Kidney (tissue), 14 donors: ENCODE data around the gene HYLS1. TPM values are rescaled to one million over a fixed set of nuclear protein-coding genes. Genes with fewer than 3 reads are reported as not detected.

Experiments used
- DNase-seq, 5 donors: peaks; one replicate each; pipeline ENCODE4 v3.0.0-alpha.2; 2013 to 2020
- FAIRE-seq: peaks from 2 replicates; lab custom pipeline; 2012; peaks lifted over from hg19 to GRCh38; lab: Jason Lieb, UNC
- H3K27ac ChIP-seq, 2 donors: one replicate each; pipeline ENCODE4 v1.7.0; 2013; ENCODE audit warnings: low read depth in 2 of 2, low read length in 2 of 2, inconsistent platforms in 1 of 2
- H3K27me3 ChIP-seq: one replicate; pipeline ENCODE4 v1.7.1; 2013; ENCODE audit warnings: low read length, inconsistent platforms; ENCODE audit not compliant: control insufficient read depth, insufficient read depth
- H3K36me3 ChIP-seq, 3 donors: one replicate each; pipeline versions ENCODE4 v1.7.0 to v1.7.1; 2013; ENCODE audit warnings: low read length in 3 of 3, control low read depth in 1 of 3, inconsistent platforms in 1 of 3; ENCODE audit not compliant: insufficient read depth in 3 of 3, control insufficient read depth in 2 of 3
- H3K4me1 ChIP-seq, 3 donors: one replicate each; pipeline versions ENCODE4 v1.7.0 to v1.7.1; 2013; ENCODE audit warnings: low read length in 3 of 3, inconsistent platforms in 1 of 3, low read depth in 1 of 3; ENCODE audit not compliant: control insufficient read depth in 2 of 3, insufficient read depth in 2 of 3
- H3K4me3 ChIP-seq, 3 donors: one replicate each; pipeline versions ENCODE4 v1.7.0 to v1.8.1; 2013; ENCODE audit warnings: low read length in 3 of 3, control low read depth in 1 of 3, inconsistent platforms in 1 of 3
- H3K9ac ChIP-seq, 3 donors: one replicate each; pipeline versions ENCODE4 v1.7.0 to v1.7.1; 2013; ENCODE audit warnings: low read length in 3 of 3, control low read depth in 1 of 3, inconsistent platforms in 1 of 3
- H3K9me3 ChIP-seq, 3 donors: one replicate each; pipeline versions ENCODE4 v1.7.0 to v1.7.1; 2013; ENCODE audit warnings: low read length in 3 of 3, control low read depth in 1 of 3, inconsistent platforms in 1 of 3; ENCODE audit not compliant: control insufficient read depth in 2 of 3, insufficient read depth in 1 of 3
- intact Hi-C: fragments of 100-400 bp; cut with DNase I; formaldehyde crosslinking; loops from one replicate; pipeline ENCODE4 v1.11.1; 2022
- polyA plus RNA-seq: library from polyadenylated mRNA; stranded (reverse); fragments of 350-450 nt; fragmentation: Illumina TruSeq; extraction: RNeasy Lipid Tissue Mini Kit (QIAGEN cat#74804); gene quantifications from one replicate; pipeline ENCODE4 v1.2.3, GENCODE V29; 2014; ENCODE audit warnings: low read depth, low replicate concordance; ENCODE audit not compliant: insufficient read depth
- total RNA-seq: library from RNA; stranded (reverse); fragmentation: NEBNext Ultra II Directional; extraction: Animal tissue kit (Norgen Biotek cat#: 25700); gene quantifications from one replicate; pipeline ENCODE4 v1.2.1, GENCODE V29; 2021
- TF ChIP-seq, protein P1 (sequence below): IDR thresholded peaks from 3 replicates; pipeline ENCODE4 v1.5.1; 2012; ENCODE audit warnings: mild to moderate bottlenecking, moderate library complexity, borderline replicate concordance; ENCODE audit not compliant: insufficient read depth; ENCODE audit errors: extremely low read depth
- donor health status: control.
- donor health status: control.
- donor health status: control.
- donor health status: control.
- donor health status: control.
- donor health status: DM: yes; HTN: yes; CAD: no.
- donor health status: Normal renal cell carcinoma (clear cell type).

The HYLS1 gene
- total and polyA plus RNA-seq, 2 donors from 2014 or later: 3.0 to 4.9 TPM

- no peaks in the 10 kb centered on the region for H3K36me3 ChIP-seq
- intact Hi-C loops: no loop called here
- peaks cover 2 to 6% (median 4%) of the 10 kb centered on the region in 3 donors for H3K4me1 ChIP-seq
- no peak overlapping the region for H3K27ac ChIP-seq
- H3K9ac ChIP-seq: no peak overlapping the region
- H3K4me3 ChIP-seq: peak overlapping the region in 1 of 3 donors; percentile 94
- DNase-seq: no peak
- FAIRE-seq: no peak
- TF ChIP-seq, protein P1, sequence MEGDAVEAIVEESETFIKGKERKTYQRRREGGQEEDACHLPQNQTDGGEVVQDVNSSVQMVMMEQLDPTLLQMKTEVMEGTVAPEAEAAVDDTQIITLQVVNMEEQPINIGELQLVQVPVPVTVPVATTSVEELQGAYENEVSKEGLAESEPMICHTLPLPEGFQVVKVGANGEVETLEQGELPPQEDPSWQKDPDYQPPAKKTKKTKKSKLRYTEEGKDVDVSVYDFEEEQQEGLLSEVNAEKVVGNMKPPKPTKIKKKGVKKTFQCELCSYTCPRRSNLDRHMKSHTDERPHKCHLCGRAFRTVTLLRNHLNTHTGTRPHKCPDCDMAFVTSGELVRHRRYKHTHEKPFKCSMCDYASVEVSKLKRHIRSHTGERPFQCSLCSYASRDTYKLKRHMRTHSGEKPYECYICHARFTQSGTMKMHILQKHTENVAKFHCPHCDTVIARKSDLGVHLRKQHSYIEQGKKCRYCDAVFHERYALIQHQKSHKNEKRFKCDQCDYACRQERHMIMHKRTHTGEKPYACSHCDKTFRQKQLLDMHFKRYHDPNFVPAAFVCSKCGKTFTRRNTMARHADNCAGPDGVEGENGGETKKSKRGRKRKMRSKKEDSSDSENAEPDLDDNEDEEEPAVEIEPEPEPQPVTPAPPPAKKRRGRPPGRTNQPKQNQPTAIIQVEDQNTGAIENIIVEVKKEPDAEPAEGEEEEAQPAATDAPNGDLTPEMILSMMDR: no peak
- H3K27me3 ChIP-seq: no peaks in the 10 kb centered on the region
- no peaks in the 10 kb centered on the region for H3K9me3 ChIP-seq
These were observed 14.4 kb downstream of the HYLS1 start for GRCh38 chr11:125901872-125902271.

DNA sequence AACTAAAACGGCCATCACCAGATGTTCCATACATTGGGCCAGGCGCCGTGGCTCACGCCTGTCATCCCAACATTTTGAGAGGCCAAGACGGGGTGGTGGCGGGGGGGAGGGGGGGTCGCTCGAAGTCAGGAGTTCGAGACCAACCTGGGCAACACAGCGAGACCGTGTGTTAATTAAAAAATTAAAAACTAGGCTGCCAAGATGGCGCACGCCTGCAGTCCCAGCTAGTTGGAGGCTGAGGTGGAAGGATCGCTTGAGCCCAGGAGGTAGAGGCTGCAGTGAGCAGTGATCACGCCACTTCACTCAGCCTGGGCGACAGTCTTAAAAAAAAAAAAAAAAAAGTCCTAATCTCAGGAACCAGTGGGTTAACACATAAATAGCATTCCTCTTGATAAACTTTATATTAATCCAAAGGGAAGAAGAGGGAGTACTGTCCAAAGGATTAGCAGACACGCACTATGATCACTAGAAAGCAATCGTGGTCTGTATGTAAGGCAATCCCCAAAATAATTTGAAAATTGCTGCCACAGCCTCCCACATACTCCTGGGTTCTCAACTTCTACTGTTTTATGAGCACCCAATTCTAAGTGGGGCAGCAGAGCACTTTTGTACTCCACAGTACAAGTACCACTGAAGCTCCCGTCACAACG lies 14.9 kb downstream of the HYLS1 start:
- DNase-seq (peak in 1 of 5 donors; percentile 67), FAIRE-seq (no peak)
- Histone ChIP-seq H3K4me3 (peak overlapping the region; percentile 94 to 100 (median 98)), H3K36me3 (no peaks in the 10 kb centered on the region), H3K27ac (peak overlapping the region; percentile 54 to 76), H3K27me3 (no peaks in the 10 kb centered on the region), H3K4me1 (peaks cover 2 to 6% (median 4%) of the 10 kb centered on the region in 3 donors), H3K9ac (peak overlapping the region; percentile 67 to 99 (median 90)), H3K9me3 (no peaks in the 10 kb centered on the region)
- intact Hi-C loops: no loop called here
- TF ChIP-seq, protein P1: no peak

GRCh38 chr11:125902927-125903710 lies 15.7 kb downstream of the HYLS1 start, which contains the start of gene PUS3:
TSS of gene PUS3 (minus strand) at chr11:125903206. CDS start at chr11:125896284, 6,922 bp downstream.
- no peaks in the 10 kb centered on the region for H3K9me3 ChIP-seq
- H3K4me1 ChIP-seq: peaks cover 2 to 6% (median 4%) of the 10 kb centered on the region in 3 donors
- DNase-seq (peak; percentile 90 to 97 (median 96)), FAIRE-seq (no peak)
- no peaks in the 10 kb centered on the region for H3K36me3 ChIP-seq
- H3K4me3 ChIP-seq: peak within 1 kb of the TSS; percentile 94 to 100 (median 98)
- peak within 1 kb of the TSS; percentile 54 to 76 for H3K27ac ChIP-seq
- intact Hi-C loops: no loop called here
- TF ChIP-seq, protein P1: no peak
- peak within 1 kb of the TSS; percentile 67 to 99 (median 90) for H3K9ac ChIP-seq
- no peaks in the 10 kb centered on the region for H3K27me3 ChIP-seq
